DMS153 treated with DMSO at 0.1 percent for 48 hours (cell line): ENCODE data around the gene OR5K1.

Experiments
- DNase-seq: peaks from one replicate; lab custom pipeline; 2025; ENCODE audit not compliant: unreplicated experiment; lab: John Stamatoyannopoulos, UW

The OR5K1 gene

DNA sequence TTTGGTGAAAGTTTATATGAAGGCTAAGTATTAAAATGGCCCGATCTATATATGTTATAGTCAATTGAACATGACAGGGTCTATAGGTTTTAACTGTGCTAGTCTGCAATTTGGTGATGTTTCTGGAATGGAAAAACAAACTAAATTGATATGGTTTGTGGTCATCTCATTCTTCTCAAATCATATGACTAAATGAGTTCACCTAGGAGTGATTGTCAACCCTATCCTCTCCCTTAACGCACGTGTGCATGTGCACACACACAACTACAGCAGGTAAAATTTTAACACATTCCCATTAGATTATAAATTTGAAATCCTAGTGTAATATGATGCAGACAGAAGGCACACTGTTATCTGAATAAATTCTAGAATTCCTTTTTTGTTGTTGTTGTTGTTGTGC lies 50.7 kb downstream of the OR5K1 start:
- DNase-seq: no peak

GRCh38 chr3:98514948-98515347 lies 51.9 kb downstream of the OR5K1 start:
- no peak for DNase-seq

DNA sequence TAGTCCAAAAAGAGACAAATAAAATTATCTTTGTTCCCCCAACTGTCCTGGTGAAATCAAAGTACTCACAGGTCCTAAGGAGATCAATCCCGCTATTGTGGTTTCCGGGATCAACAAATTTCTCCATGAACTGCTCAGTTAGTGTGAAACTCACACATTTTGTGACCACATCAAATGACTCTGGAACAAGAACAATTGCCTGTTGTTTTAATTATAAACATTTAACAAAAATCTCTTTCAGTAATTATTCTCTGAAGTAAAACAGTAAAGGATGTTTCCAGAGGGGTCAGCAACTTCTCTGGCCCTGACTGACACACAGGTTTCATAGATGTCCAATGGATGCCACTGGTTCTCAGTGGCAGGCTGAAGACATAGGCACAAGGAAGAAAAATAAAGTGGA lies 55.8 kb downstream of the OR5K1 start:
- no peak for DNase-seq

DNA sequence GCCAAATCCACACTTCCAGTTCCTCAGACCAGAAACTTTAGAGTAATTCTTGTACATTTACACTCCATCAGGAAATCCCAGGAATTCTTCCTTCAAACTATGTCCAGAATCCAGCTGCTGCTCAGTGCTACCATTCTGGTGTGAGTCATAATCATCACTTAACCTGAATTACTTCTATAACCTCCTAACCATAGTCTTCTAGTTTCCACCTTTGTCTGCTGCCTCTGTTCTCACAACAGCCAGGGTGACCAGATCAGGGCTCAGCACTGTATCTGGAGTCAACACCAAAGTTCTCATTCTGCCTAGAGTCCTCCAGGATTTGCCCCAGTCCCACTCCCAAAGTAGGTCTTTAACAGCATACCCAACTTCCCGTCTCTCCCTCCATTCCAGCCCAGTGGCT lies 56.4 kb downstream of the OR5K1 start:
- DNase-seq: no peak

DNA sequence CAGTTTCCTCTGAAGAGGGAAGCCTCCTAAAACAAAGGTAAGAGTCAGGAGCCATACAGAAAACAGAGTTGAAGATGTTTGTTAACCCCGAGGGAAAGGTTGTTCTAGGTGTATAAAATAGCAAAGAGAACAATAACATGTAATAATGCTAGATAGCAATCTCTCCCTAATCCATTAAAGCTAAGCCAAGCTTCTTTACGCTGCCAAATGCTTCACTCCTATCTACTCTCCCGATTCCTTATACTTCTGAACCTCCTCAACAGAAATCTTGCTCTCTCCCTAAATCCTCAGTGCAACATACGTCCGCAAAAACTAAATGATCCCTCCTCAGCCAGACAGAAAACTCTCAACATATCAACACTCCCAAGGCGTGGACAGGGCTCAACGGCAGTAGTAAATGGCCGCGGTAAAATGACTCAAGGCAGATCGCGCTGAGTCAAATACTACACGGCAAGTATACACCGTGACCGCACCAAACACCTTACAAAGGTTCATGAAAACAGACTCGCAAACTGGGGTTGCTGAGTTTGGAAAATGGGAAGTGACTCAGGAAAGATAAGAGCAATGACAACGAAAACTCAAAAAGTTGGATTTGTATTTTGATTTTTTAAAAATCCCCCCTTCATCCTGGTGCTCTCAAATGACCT lies 59.0 kb downstream of the OR5K1 start:
- DNase-seq: no peak
